Measurements from ENCODE around the gene ARVCF. TPM values are rescaled to one million over a fixed set of nuclear protein-coding genes. Genes with fewer than 3 reads are reported as not detected.

The ARVCF gene
- polyA plus RNA-seq, 4 donors = 2.2 to 17.9 (median 7.3) TPM

DNA sequence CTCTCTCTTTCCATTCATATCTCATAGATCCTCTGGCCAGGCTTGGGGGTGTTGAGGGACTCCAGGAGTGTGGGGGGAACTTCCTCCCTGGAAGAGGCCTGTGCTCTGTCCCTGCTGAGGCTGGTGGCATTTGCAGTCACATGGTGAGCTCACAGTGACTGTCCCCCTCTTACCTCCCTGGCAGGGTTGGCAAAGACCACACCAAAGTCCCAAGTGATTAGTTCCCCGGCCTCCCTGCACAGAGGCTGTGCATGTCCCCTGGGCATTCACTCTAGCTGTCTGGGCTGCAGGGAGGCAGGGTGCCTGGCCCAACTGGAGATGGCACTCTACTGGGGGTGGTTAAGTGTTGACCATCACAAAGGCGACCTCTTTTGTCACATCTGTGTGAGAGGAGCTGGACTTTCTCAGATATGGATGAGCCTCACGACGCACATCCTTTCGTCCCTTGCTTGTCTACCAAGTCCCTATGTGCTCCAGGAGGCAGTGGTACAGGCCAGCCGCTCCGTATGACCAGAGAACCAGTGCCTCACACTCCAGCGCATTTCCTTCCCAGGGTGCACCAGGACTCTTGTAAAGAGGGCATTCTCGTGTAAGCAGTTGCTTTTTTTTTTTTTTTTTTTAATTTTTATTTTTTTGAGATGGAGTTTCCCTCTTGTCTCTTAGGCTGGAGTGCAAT lies 13.1 kb upstream of the ARVCF start:
- DNase-seq (no peak), FAIRE-seq (no peak)
- H3K4me1 ChIP-seq (ENCODE audit: control insufficient read depth in 3 of 3, insufficient read depth in 2 of 3, low read depth in 1 of 3, low read length in 2 of 3) = no peaks in the 10 kb centered on the region
- H3K27ac ChIP-seq (ENCODE audit: low read depth in 1 of 3, low read length in 2 of 3) = no peak overlapping the region
- WGBS, 3 donors = 86 to 92% (median 91%) methylated on average over 9 of the region's 9 CpGs
- peaks cover 0 to 32% (median 0%) of the 10 kb centered on the region in 3 donors for H3K36me3 ChIP-seq (ENCODE audit: control insufficient read depth in 3 of 3, insufficient read depth in 2 of 3, low read depth in 1 of 3, low read length in 3 of 3)
- no peak overlapping the region for H3K4me3 ChIP-seq (ENCODE audit: low read depth in 1 of 3, low read length in 3 of 3)
- H3K27me3 ChIP-seq (ENCODE audit: control insufficient read depth in 3 of 3, insufficient read depth in 3 of 3, low read length in 3 of 3) = no peaks in the 10 kb centered on the region
- H3K9me3 ChIP-seq (ENCODE audit: control insufficient read depth in 2 of 2, insufficient read depth in 1 of 2, low read depth in 1 of 2, low read length in 1 of 2) = no peaks in the 10 kb centered on the region

DNA sequence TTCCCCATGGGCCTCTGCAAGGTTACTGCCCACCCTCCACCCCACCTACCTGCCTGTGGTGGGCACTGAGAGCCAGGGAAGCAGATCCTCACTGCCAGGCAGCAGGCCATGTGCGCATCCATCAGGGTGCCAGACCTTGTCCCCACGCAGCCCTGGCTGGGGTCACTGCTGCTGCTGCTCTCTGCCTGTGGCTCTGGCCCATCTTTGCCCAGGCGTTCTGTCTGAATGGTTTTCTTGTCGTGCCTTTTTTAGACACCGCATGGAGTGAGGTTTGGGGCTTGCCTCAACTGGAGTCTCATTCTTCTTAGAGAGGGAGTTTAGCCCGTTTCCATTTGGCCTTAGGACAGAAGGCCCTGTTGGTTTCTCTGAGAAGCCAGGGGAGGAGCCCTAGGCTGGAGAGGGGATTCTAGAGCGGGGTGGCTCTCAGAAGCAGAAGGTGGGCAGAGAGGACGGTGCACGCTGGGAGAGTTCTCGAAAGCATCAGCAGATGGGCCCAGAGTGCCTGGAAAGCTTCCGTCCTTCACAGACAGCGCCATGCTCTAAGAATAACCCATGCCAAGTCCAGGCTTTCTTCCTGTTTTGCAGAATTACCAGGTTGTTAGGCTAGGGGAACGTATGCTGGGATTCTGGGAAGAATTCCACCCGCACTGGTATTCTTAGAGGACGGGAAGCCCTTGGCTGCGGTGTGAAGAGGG lies 12.4 kb upstream of the ARVCF start:
- WGBS, 3 donors = 84 to 95% (median 91%) methylated on average over 16 of the region's 16 CpGs
- no peak for FAIRE-seq
- Histone ChIP-seq H3K36me3 (ENCODE audit: control insufficient read depth in 3 of 3, insufficient read depth in 2 of 3, low read depth in 1 of 3, low read length in 3 of 3) (peaks cover 0 to 36% (median 0%) of the 10 kb centered on the region in 3 donors), H3K9me3 (ENCODE audit: control insufficient read depth in 2 of 2, insufficient read depth in 1 of 2, low read depth in 1 of 2, low read length in 1 of 2) (no peaks in the 10 kb centered on the region), H3K4me3 (ENCODE audit: low read depth in 1 of 3, low read length in 3 of 3) (no peak overlapping the region), H3K4me1 (ENCODE audit: control insufficient read depth in 3 of 3, insufficient read depth in 2 of 3, low read depth in 1 of 3, low read length in 2 of 3) (no peaks in the 10 kb centered on the region), H3K27me3 (ENCODE audit: control insufficient read depth in 3 of 3, insufficient read depth in 3 of 3, low read length in 3 of 3) (no peaks in the 10 kb centered on the region), H3K27ac (ENCODE audit: low read depth in 1 of 3, low read length in 2 of 3) (no peak overlapping the region)
- no peak for DNase-seq

DNA sequence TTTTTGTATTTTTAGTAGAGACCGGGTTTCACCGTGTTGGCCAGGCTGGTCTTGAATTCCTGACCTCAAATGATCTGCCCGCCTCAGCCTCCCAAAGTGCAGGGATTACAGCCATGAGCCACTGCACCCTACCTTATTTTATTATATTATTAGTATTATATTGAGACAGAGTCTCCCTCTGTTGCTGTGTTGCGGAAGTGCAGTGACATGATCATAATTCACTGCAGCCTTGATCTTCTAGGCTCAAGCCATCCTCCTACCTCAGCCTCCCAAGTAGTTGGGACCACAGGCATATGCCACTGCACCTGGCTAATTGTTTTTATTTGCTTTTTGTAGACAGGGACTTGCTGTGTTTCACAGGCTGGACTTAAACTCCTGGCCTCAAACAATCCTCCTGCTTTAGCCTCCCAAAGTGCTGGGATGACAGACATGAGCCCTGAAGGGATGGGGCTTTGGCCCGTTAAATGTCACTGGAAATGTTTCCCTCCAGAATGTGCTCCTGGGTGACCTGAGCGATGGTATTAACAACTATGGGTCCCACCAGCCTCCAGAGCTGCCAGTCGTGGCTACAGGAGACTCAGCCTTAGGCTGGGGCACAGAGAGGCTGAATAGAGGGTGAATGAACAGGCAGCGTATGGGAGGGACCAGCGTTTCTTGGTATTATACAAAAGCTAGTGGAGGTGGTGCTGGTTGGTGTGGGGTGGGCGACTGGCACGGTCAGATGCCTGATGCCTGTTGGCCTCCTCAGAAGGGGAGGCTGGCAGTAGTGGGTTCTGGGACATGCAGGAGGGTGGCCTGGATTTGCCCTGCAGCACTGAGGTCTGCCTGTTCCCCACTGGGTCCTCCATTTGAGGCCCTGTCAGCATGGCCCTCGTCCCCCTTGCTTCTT lies 11.6 kb upstream of the ARVCF start:
- Histone ChIP-seq H3K27me3 (ENCODE audit: control insufficient read depth in 3 of 3, insufficient read depth in 3 of 3, low read length in 3 of 3) (no peaks in the 10 kb centered on the region), H3K4me3 (ENCODE audit: low read depth in 1 of 3, low read length in 3 of 3) (no peak overlapping the region), H3K4me1 (ENCODE audit: control insufficient read depth in 3 of 3, insufficient read depth in 2 of 3, low read depth in 1 of 3, low read length in 2 of 3) (no peaks in the 10 kb centered on the region), H3K27ac (ENCODE audit: low read depth in 1 of 3, low read length in 2 of 3) (no peak overlapping the region), H3K9me3 (ENCODE audit: control insufficient read depth in 2 of 2, insufficient read depth in 1 of 2, low read depth in 1 of 2, low read length in 1 of 2) (no peaks in the 10 kb centered on the region), H3K36me3 (ENCODE audit: control insufficient read depth in 3 of 3, insufficient read depth in 2 of 3, low read depth in 1 of 3, low read length in 3 of 3) (peaks cover 0 to 34% (median 0%) of the 10 kb centered on the region in 3 donors)
- 76 to 89% (median 84%) methylated on average over 12 of the region's 12 CpGs for WGBS, 3 donors
- no peak for FAIRE-seq
- peak in 1 of 2 donors; percentile 44 for DNase-seq

DNA sequence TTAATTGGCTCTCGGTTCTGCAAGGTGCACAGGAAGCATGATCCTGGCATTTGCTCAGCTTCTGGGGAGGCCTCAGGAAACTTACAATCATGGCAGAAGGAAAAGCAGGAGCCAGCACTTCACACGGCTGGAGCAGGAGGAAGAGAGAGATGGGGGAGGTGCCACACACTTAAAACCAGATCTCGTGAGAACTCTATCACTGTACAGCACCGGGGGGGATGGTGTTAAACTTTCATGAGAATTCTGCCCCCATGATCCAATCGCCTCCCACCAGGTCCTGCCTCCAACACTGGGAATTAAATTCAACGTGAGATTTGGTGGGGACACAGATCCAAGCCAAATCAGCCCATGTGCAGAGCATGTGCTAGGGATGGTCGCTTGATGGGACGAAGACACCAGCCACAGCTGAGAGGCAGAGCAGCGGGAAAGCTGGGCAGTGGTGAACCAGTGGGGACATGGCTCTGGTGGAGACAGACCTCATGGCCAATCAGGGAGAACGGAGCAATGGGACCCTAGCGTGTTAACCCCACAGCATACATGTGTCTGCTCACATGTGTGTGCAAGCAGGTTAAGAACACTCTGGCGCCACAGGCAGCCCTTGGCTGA lies 10.5 kb upstream of the ARVCF start:
- Histone ChIP-seq H3K36me3 (ENCODE audit: control insufficient read depth in 3 of 3, insufficient read depth in 2 of 3, low read depth in 1 of 3, low read length in 3 of 3) (peaks cover 0 to 32% (median 0%) of the 10 kb centered on the region in 3 donors), H3K27me3 (ENCODE audit: control insufficient read depth in 3 of 3, insufficient read depth in 3 of 3, low read length in 3 of 3) (no peaks in the 10 kb centered on the region), H3K4me1 (ENCODE audit: control insufficient read depth in 3 of 3, insufficient read depth in 2 of 3, low read depth in 1 of 3, low read length in 2 of 3) (peaks cover 0 to 3% (median under 1%) of the 10 kb centered on the region in 3 donors), H3K4me3 (ENCODE audit: low read depth in 1 of 3, low read length in 3 of 3) (no peak overlapping the region), H3K9me3 (ENCODE audit: control insufficient read depth in 2 of 2, insufficient read depth in 1 of 2, low read depth in 1 of 2, low read length in 1 of 2) (no peaks in the 10 kb centered on the region), H3K27ac (ENCODE audit: low read depth in 1 of 3, low read length in 2 of 3) (no peak overlapping the region)
- 84 to 90% (median 87%) methylated on average over 12 of the region's 12 CpGs for WGBS, 3 donors
- FAIRE-seq (no peak), DNase-seq (no peak)

DNA sequence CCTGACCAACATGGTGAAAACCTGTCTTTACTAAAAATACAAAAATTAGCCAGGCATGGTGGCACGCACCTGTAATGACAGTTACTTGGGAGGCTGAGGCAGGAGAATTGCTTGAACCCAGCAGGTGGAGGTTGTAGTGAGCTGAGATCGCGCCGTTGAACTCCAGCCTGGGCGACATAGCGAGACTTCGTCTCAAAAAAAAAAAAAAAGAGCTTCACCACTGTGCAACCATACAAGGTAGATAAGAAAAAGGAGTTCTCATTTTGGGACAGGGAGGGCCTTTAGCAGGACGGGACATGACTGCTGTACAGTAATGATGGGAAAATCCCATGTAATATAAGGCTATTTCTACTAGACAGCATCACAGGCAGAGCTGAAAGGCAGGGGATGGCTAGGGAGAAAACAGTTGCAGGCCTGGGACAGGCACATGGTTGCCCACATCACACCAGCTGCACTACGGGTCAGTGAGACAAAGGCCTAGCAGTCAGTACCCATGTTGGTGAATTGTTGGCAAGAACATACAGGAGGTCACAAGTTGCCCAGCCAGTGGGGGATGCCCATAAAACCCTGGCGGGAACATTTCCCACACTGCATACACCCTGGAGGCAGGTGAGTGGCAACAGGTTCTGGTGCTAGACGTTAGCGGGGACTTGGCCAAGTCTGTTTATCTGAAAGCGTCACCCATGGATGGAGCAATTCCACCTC lies 9.7 kb upstream of the ARVCF start:
- DNase-seq (no peak), FAIRE-seq (no peak)
- Histone ChIP-seq H3K4me1 (ENCODE audit: control insufficient read depth in 3 of 3, insufficient read depth in 2 of 3, low read depth in 1 of 3, low read length in 2 of 3) (peaks cover 0 to 8% (median 4%) of the 10 kb centered on the region in 3 donors), H3K4me3 (ENCODE audit: low read depth in 1 of 3, low read length in 3 of 3) (no peak overlapping the region), H3K27ac (ENCODE audit: low read depth in 1 of 3, low read length in 2 of 3) (no peak overlapping the region), H3K36me3 (ENCODE audit: control insufficient read depth in 3 of 3, insufficient read depth in 2 of 3, low read depth in 1 of 3, low read length in 3 of 3) (peaks cover 0 to 25% (median 0%) of the 10 kb centered on the region in 3 donors), H3K27me3 (ENCODE audit: control insufficient read depth in 3 of 3, insufficient read depth in 3 of 3, low read length in 3 of 3) (no peaks in the 10 kb centered on the region), H3K9me3 (ENCODE audit: control insufficient read depth in 2 of 2, insufficient read depth in 1 of 2, low read depth in 1 of 2, low read length in 1 of 2) (no peaks in the 10 kb centered on the region)
- 95 to 98% (median 95%) methylated on average over 13 of the region's 13 CpGs for WGBS, 3 donors

DNA sequence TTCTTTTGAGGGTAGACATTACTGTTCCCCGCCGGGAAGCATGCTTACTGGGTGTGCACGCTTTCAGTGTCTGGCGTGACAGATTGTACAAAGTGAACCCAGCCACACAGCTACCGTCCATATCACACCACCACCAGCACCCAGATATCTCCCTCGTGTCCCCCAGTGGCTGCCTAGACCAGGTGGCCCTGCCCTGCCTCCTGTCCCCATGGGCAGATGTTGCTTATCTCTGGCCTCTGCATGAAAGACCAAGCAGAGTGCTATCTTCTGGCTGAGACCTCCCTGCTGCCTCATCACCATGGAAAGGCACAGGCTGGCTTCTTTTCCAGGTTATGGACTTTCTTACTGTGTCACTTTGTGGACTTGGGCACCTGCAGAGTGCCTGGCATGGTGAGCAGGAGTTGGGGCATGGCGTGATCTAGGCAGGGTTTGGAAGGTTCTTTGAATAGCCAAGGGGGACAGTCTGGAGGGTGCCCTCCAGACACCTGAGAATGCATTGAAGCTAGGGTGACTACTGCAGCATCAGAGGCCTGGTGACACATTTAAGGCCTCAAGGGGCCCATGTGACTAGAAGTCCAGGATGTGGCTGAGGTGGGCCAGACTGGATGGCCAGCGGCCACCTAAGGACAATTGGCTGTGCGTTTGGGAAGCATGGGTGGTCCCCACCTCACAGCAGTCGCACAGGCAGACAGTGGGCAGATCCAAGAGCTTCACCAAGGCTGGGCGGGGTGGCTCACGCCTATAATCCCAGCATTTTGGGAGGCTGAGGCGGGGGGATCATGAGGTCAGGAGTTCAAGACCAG lies 9.0 kb upstream of the ARVCF start:
- no peak for FAIRE-seq
- Histone ChIP-seq H3K4me1 (ENCODE audit: control insufficient read depth in 3 of 3, insufficient read depth in 2 of 3, low read depth in 1 of 3, low read length in 2 of 3) (peaks cover 0 to 10% (median 4%) of the 10 kb centered on the region in 3 donors), H3K27me3 (ENCODE audit: control insufficient read depth in 3 of 3, insufficient read depth in 3 of 3, low read length in 3 of 3) (no peaks in the 10 kb centered on the region), H3K9me3 (ENCODE audit: control insufficient read depth in 2 of 2, insufficient read depth in 1 of 2, low read depth in 1 of 2, low read length in 1 of 2) (no peaks in the 10 kb centered on the region), H3K27ac (ENCODE audit: low read depth in 1 of 3, low read length in 2 of 3) (no peak overlapping the region), H3K36me3 (ENCODE audit: control insufficient read depth in 3 of 3, insufficient read depth in 2 of 3, low read depth in 1 of 3, low read length in 3 of 3) (peaks cover 0 to 23% (median 0%) of the 10 kb centered on the region in 3 donors), H3K4me3 (ENCODE audit: low read depth in 1 of 3, low read length in 3 of 3) (no peak overlapping the region)
- no peak for DNase-seq
- WGBS, 3 donors = 91 to 96% (median 96%) methylated on average over 13 of the region's 13 CpGs

DNA sequence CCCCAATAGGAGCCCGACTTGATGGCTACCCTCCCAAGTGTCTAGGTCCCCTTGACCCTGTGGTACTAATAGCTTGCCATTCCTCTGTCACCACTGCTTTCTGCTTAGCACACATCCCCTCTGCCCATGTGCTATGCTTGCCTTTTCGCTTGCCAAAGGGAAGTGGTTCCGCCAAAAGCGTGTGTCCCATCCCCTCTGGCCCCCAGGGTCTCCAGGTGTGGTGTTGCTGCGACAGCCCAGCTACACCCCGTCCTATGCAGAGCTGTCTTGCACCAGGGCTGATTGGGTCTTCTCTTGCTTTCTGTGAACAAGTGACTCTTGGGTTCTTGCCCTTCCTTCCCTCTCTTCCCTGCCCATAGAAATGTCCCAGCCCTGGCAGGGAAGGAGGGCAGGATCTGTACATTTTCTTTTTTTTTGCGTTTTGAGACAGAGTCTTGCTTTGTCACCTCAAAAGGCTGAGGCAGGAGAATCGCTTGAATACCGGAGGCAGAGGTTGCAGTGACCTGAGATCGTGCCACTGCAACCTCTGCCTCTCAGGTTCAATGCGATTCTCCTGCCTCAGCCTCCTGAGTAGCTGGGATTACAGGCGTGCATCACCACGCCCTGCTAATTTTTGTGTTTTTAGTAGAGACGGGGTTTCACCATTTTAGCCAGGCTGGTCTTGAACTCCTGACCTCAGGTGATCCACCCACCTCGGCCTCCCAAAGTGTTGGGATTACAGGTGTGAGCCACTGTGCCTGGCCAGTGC lies 8.2 kb upstream of the ARVCF start:
- no peak overlapping the region for H3K27ac ChIP-seq (ENCODE audit: low read depth in 1 of 3, low read length in 2 of 3)
- H3K27me3 ChIP-seq (ENCODE audit: control insufficient read depth in 3 of 3, insufficient read depth in 3 of 3, low read length in 3 of 3) = no peaks in the 10 kb centered on the region
- FAIRE-seq = no peak
- no peaks in the 10 kb centered on the region for H3K9me3 ChIP-seq (ENCODE audit: control insufficient read depth in 2 of 2, insufficient read depth in 1 of 2, low read depth in 1 of 2, low read length in 1 of 2)
- 92 to 93% (median 93%) methylated on average over 15 of the region's 15 CpGs for WGBS, 3 donors
- no peak overlapping the region for H3K4me3 ChIP-seq (ENCODE audit: low read depth in 1 of 3, low read length in 3 of 3)
- DNase-seq = no peak
- peaks cover 0 to 23% (median 0%) of the 10 kb centered on the region in 3 donors for H3K36me3 ChIP-seq (ENCODE audit: control insufficient read depth in 3 of 3, insufficient read depth in 2 of 3, low read depth in 1 of 3, low read length in 3 of 3)
- H3K4me1 ChIP-seq (ENCODE audit: control insufficient read depth in 3 of 3, insufficient read depth in 2 of 3, low read depth in 1 of 3, low read length in 2 of 3) = peaks cover 0 to 15% (median 6%) of the 10 kb centered on the region in 3 donors
